K562 (cell line): Measurements from ENCODE around the gene A4GALT.

ENCODE experiments used
- HDAC6 ChIP-seq: IDR thresholded peaks from 2 replicates; pipeline ENCODE4 v1.6.1; 2012; ENCODE audit warnings: low read depth, mild to moderate bottlenecking, control low read depth, inconsistent platforms, low read length, moderate library complexity
- TCF7L2 ChIP-seq: fragments of 150-350 bp; IDR thresholded peaks from 2 replicates; pipeline ENCODE4 v1.6.1; 2016; ENCODE audit warnings: low read depth, mild to moderate bottlenecking, low read length, moderate library complexity

GRCh38 chr22:42700901-42701300, 19.8 kb downstream of the A4GALT start:
- TF ChIP-seq HDAC6 (no peak), TCF7L2 (no peak)
